HG03432 (cell line): Measurements from ENCODE around the gene CEPT1.

Source experiments
- ATAC-seq: cut with Tn5 transposase; IDR thresholded peaks from one replicate; pipeline ENCODE4 v1.9.1; 2021; ENCODE audit warnings: mild to moderate bottlenecking, moderate library complexity; ENCODE audit not compliant: unreplicated experiment

CEPT1 gene

DNA sequence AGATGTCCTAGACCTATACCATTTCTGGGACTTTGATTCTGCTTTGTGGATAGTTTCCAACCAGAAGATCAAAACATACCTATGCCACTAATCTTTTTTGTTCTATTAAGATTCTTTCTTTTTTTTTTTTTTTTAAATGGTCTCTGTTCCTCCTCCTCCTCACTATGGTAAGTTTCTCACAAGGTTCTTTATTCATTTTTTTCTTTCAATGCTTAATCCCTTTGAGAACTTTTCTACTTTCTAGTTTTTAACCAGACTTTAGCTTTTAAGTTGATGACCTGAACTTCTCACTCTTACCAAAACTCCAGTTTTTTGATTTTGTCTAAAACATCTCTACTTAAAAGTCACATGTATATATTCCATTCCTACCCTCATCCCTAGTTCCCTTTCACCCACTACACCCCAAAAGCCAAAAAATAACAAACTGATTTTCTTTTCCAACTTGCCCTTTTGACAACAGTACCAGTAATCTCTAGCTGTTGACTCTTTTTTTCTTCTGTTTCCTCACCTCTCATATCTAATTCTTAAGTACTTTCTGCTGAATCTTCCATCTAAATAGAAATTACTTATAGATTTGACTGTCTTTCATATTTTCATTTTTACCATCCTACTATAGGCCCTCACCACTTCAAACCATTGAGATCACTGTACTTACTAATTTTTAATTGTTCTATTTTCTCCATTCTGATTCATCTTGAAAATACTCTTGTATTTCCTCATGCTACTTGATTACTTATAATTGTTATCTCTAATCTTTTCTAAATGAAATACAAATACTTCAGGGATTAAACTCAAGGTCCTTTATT is 6.1 kb downstream of the CEPT1 start:
- no peak for ATAC-seq

DNA sequence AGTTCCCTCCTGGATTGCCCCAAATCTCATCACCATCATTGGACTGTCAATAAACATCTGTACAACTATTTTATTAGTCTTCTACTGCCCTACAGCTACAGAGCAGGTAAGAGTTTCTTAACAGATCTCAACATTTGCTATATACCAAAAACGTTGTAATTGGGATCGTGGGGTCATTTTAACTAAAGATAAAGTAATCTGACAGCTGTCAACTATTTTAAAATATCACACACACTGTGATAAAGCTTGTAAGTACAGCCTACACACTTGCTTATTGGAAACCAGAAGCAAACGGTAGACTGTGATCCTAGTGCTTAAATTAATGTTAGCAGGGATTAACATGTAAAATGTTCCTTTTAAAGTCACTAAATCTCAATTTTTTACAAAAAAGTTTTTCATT is 7.9 kb downstream of the CEPT1 start:
- no peak for ATAC-seq

DNA sequence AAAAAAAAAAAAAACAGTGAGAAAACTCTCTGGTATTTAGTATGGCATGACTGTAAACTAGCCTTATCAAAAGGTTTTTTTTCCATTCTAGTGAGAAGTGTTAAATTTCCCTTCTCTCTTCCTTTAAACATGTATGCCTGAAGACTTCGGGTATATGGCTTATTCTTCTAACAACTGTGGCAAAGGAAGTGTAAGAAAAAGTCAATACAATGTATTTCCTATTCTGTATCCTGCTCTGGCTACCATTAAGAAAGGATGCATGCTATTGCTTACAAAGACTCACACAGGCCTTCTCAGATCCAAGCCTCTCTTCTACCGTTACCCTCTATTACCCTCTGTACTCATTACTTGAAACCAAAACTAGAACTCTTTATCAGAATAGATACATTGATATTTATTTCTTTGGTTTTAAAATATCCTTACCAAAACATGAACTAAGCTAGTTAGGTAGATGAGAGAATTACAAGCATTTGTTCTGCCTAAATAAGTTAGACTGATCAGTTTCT is 8.4 kb downstream of the CEPT1 start:
- ATAC-seq, result peak; percentile 74

DNA sequence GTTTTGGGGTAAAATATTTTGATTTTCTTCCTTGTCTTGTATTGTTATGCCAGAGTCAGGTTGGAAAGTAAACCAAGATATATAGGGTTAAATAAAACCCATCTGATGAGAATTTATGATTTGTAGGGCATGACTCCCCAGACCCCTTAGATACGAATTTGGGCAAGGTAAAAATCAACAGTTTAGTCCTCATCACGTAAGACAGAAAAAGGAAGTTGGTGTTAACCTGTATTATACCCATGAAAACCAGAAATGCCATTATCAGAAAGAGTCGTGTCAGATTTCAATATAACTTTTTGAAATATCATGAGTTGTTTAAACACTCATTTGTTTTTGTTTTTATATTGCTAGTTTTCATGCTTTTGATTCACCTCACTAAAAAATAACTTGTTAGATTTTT is 11.8 kb downstream of the CEPT1 start:
- ATAC-seq, result no peak

DNA sequence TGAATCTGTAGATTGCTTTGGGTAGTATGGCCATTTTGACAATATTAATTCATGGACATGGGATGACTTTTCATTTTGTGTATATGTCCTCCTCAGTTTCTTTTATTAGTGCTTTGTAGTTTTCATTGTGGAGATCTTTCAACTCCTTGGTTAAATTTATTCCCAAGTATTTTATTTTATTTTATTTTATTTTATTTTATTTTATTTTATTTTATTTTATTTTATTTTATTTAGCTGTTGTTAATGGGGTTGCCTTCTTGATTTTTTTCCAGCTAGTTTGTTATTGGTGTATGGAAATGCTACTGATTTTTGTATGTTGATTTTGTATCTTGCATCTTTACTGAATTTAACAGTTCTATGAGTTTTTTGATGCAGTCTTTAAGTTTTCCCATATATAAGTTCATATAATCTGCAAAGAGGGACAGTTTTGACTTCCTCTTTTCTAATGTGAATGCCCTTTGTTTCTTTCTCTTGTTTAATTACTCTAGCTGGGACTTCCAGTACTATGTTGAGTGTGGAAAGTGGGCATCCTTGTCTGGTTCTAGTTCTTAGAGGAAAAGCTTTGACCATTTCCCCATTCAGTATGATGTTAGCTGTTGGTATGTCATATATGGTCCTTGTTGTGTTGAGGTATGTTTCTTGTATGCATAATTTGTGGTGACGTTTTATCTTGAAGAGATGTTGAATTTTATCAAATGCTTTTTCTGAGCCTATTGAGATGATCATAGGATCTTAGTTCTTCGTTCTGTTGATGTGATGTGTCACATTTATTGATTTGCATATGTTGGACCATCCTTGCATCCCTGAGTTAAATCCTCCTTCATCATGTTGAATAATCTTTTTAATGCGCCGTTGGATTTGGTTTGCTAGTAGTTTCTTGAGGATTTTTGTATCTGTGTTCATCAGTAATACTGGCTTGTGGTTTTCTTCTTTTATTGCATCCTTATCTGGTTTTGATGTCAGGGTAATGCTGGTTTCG is 14.3 kb downstream of the CEPT1 start:
- no peak for ATAC-seq

DNA sequence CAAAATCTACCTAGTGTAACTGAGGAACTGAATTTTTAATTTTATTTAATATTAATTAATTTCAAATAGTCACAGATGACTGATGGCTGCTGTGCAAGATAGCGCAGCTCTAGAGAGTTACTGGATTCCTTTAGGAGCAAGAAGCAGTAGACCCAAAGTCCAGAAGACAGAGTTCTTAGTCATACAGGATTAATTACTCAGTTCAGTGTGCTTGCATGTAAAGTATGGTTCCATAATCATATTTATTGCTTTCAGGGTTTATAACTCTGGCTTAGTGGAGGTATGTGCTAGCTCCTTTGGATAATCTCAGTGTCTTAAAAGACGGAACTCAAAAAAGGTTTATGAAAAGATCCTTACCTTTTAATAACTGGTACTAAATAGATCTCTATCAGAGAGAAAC is 17.4 kb downstream of the CEPT1 start:
- ATAC-seq, result no peak

DNA sequence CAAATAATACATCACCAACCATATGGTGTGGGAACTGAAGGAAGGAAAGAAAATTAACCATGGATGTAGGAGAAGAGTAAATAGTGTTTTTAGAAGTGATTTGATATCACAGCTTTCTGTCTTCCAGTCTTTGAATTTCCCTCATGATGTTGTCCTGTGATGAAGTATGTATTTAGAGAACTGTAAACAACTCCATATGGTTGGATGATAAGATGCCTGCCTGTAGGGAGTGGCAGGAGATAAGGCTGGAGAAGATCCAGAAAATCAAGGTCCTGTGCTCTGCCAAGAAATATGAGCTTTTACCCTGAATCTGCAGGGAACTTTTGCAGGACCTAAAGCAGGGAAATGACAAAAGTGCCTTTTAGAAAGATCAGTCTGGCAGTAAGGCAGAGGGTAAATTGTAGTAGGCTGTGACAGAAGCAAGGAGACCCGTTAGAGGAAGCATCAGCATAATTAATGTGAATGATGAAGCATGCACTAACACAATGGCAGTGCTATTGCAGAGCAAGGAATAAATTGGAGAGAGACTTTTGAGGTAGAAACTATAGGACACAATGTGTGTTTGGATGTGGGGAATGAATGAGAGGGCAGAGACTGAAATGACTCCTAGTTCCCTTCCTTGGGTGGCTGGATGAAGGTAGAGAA is 21.9 kb downstream of the CEPT1 start:
- no peak for ATAC-seq

DNA sequence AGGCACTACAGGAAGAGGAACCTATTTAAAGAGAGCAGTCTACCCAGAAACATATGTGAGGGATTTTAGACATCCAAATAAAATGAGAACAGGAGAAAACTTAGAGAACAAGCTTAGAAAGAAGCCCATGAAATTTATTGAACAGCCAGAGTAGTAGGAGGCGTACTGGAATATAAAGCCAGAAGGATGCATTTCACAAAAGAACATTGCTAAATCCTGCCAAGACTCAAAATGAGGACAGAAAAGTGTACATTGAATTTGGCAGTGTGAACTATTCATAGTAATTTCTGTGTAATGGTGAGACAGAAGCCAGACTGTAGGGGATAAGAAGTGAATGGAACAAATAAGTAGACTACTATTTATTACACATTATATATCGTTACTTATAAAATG is 22.5 kb downstream of the CEPT1 start:
- no peak for ATAC-seq

DNA sequence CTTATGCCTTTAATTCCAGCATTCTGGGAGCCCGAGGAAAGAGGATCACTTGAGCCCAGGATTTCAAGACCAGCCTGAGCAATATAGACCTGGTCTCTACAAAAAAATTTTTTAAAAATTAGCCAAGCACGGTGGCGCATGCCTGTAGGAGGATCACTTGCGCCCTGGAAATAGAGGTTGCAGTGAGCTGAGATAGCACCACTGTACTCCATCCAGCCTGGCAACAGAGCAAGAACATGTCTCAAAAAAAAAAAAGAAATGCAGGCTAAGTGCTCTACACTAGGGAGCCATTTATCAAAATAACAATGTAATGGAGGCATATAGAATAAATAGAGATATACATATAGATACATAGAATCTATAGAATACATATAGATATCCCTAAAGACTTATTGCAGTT is 23.3 kb downstream of the CEPT1 start:
- ATAC-seq, result no peak

DNA sequence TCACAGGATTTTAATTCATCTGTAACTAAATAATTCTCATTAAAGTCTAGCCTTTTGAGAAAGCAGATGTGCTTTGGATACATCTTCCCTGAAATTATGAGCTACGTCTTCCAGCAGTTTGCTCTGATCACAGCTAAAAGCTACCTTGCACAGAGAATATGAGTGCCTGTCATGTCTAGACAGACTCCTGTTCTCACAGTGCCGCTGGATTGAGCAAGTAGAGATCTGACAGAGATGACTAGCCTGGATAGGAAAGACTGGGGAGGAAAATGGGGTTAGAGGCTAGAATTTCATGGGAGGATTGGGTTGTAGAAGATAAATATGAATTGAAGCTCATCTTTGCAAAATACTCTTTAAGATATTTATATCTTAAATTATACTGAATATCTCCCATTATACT is 24.1 kb downstream of the CEPT1 start:
- no peak for ATAC-seq

DNA sequence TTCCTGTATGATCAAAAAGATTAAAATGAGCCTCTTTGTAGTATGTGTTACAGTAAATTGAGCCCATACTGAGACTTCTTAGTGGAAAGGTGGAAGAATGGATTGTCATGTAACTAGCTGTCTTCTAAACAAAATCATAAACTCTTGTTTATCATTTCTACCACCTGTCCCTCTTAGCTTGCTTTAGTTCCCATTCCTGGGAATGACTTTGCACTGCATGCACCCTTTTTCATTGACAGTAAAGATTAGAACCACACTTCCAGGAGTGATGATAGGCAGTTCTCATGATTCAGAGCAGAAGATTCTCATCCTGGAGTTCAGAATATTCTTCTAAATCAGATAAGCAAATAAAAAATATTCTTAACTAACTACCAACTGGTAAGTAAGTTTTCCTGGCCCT is 32.4 kb downstream of the CEPT1 start:
- no peak for ATAC-seq

DNA sequence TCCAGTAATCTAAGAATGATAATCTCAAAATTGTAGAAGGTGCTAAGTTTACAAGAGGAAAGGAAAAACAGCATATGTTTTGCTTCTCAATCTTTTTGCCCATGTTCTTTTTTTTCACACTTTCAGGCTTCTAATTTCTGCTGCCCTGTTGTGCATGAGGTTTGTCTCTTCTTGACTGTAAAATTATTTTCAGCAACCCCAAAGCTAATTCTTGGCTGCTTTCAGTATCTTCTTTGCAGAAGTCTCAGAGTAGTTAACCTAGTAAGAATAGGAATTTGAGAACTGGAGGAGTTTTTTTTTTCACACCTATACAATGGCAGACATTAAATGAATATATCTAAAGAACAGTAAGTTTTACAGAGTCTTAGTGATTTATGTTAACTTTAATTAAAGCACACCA is 34.0 kb downstream of the CEPT1 start:
- ATAC-seq, result peak; percentile 48

DNA sequence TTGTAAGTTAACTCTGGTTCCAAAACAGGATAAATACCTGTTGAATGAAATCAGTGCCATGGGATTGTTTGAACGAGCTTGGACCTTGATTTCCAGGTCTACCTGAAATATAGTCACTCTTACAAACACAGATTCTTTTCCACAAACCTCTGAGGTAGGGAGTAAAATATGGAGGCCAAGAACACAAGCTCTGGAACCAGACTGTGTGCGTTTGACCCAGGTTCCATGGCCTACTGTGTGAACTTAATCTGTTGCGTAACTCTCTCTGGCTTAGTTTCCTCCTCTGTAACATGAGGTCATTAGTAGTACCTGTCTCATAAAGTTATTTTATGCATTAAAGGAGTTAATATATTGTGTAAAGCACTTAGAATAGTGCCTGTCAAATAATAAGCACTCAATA is 35.3 kb downstream of the CEPT1 start:
- no peak for ATAC-seq

DNA sequence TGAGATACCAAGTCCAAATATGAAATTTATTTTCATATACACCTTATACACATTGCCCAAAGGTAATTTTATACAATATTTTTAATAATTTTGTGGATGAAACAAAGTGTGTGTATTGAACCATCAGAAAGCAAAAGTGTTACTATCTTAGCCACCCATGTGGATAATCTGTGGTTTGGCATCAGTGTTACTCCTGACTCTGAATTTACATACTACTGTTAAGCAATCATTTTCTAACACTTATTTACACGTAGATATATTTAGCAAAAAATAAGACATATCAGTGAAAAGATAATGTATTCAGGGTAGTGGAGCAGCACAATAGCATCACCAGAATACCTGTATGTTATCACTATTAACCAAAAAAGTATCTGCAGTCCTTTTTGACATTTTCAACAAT is 36.7 kb downstream of the CEPT1 start:
- ATAC-seq, result peak; percentile 63

DNA sequence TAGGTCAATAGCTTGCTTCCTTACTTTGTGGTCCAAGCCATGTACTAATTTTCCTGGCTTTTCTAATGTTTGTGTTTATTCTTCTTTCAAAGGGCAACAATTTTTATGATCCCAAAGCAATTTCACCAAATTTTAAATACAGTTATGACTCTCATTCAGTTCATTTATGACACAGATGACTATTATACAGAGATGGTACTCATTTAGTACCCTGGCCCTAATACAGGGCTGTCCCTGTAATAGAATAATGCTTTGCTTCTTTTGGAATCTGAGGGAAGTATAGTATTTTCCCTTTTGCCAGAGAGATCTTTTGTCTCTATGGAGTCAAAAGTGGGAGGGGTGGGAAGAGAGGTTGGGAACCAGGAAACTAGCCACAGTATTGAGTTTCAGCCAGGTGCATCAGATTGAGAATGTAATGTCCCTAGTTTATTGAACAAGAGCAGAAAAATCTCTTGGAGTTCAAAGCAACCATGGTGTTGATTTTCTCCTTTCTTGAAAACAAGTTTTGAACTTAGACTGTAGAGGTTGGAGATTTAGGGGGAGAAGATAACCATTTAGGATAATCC is 40.0 kb downstream of the CEPT1 start:
- ATAC-seq, result no peak

DNA sequence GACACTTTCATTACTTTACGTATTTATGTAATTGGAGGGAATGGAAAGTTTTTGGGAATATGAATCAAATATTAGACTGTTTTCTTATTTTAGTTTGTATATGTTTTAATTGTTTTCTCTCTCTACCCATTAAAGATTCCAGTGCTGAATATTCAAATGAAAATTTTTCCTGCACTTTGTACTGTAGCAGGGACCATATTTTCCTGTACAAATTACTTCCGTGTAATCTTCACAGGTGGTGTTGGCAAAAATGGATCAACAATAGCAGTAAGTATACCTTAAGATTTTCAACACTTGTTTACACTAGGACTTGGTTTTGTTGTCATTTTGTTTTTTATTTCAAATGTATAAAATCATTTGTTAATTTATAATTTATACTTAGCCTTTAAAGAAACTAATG is 42.0 kb downstream of the CEPT1 start:
- no peak for ATAC-seq

DNA sequence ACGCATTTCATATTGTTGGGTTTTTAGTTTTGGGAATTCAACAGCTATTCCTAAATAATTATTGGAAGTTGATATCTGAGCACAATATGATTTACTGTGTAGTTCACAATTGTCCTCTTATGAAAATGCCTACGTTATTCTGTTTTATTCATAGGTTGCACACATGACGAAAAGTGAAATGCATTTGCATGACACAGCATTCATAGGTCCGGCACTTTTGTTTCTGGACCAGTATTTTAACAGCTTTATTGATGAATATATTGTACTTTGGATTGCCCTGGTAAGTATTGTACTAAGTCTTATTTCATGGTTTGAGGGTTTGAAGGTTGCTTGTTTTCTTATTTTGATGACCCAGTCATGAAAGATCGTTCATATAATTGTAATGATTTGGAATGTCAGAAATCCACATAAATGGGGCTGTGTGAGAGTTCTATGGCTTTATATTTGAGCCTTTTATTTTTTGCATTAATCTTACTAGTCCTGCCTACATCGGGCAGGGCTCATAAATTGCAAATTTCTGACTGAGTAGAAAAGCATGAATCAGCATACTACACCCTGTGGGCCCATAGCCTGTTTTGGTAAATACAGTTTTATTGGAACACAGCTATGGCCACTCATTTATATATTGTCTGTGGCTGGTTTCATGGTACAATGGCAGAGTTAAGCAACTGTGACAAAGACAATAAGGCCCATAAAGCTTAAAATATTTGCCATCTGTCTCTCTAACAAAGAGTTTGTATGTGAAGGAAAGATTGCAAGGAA is 43.5 kb downstream of the CEPT1 start:
- ATAC-seq, result no peak

DNA sequence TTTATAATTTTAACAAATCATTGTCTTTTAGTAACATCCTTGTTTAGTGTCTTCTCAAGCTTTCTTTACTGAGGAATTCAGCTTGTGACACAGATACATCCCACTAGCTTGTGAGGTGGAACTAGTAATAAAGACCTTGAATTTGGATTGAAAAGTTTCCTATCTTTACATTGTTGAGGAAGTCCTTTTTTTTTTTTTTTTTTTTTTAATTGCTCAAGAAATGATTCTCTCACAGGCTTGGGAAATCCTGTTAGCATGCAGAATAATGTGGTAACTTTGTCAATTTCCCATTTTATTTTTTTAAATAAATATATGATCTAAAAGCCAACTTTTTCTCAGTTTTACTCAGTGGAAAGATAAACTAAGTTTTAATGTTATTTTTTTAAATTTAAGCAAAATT is 44.6 kb downstream of the CEPT1 start:
- ATAC-seq, result no peak

DNA sequence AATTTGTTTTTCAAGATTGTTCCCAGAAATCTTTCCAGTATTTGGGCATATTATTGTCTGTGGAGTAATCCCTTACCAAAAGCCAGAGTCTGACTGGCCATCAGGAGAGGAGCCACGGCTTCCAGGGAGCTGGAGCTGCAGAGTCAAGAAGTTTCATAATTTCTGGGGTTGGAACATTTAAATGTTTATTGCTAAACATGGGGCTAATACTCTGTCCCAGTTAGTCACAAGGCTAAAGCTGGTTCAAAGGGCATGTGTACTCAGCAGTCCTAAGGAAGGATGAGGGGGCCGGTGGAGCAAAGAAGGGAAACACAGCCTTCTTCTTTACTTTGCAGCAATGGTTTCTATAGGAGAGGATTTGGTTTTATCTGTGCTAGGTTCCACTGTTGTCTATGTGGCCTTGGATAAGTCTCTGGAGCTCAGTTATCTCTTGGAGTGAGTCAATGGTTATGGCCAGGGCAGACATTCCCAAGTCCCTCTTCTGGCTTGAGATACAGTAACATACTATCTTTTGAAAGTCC is 51.0 kb downstream of the CEPT1 start:
- ATAC-seq, result no peak

DNA sequence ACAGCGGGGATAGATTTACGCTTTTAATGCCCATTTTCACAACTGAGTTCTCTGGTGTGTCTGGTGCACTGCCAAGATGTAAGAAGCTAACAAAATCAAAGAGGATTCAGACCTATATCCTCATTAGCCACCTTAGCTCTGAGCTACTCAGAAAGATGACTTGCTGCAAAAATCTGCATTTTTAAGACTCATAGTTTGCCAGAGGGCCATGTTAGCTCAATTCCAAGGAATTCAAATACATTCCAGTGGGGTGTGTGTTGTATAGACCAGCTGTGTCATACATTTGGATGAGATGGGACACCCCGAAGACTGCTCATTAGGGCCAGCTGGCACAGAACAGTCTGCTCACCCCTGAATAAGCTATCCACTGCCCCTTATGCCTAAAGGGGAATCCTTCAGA is 51.5 kb downstream of the CEPT1 start:
- ATAC-seq, result no peak
